Gastrocnemius medialis (tissue), 4 donors: ENCODE results near the gene HFM1. TPM values are rescaled to one million over a fixed set of nuclear protein-coding genes. Genes with fewer than 3 reads are reported as not detected.

Experiments
- ATAC-seq, 2 donors: fragments of 150-250 bp; one replicate each; pipeline ENCODE4 v1.9.1; 2016
- DNase-seq, 2 donors: peaks; one replicate each; pipeline ENCODE4 v3.0.0-alpha.2; 2019
- H3K27ac ChIP-seq, 4 donors: fragments of 200-600 bp; sonication (generic); 1 replicate in 1 of 4; 2 replicates in 3 of 4; pipeline ENCODE4 v1.5.1; 2016 to 2018; ENCODE audit warnings: mild to moderate bottlenecking in 2 of 4, moderate library complexity in 1 of 4
- H3K27me3 ChIP-seq, 3 donors: fragments of 200-600 bp; sonication (generic) in 2 of 3; 1 replicate in 1 of 3; 2 replicates in 2 of 3; pipeline versions ENCODE4 v1.5.1 to v1.6.0; 2016 to 2019; ENCODE audit warnings: mild to moderate bottlenecking in 1 of 3, moderate library complexity in 1 of 3
- H3K36me3 ChIP-seq, 2 donors: fragments of 200-600 bp; sonication (generic) in 1 of 2; one replicate each; pipeline ENCODE4 v1.5.1; 2017 to 2018
- H3K4me1 ChIP-seq, 2 donors: fragments of 200-600 bp; sonication (generic) in 1 of 2; one replicate each; pipeline ENCODE4 v1.5.1; 2016 to 2017; ENCODE audit warnings: mild to moderate bottlenecking in 2 of 2
- H3K4me3 ChIP-seq, 4 donors: fragments of 200-600 bp; sonication (generic) in 3 of 4; 1 replicate in 1 of 4; 2 replicates in 3 of 4; pipeline ENCODE4 v1.5.1; 2016 to 2019; ENCODE audit warnings: mild to moderate bottlenecking in 2 of 4
- H3K9me3 ChIP-seq, 3 donors: fragments of 200-600 bp; sonication (generic) in 2 of 3; 1 replicate in 1 of 3; 2 replicates in 2 of 3; pipeline ENCODE4 v1.5.1; 2016 to 2019
- CTCF ChIP-seq, 5 experiments: fragments of 450-650 bp in 3 of 5; fragments of 200-600 bp in 2 of 5; sonication (generic) in 2 of 5; IDR thresholded peaks in 4 of 5; conservative IDR thresholded peaks in 1 of 5; 1 replicate in 4 of 5; 2 replicates in 1 of 5; pipeline ENCODE4 v1.5.1; 2016 to 2019; ENCODE audit warnings: antibody characterized with exemption in 5 of 5, mild to moderate bottlenecking in 3 of 5, moderate library complexity in 3 of 5
- POLR2A ChIP-seq, 2 donors: fragments of 450-650 bp; IDR thresholded peaks; one replicate each; pipeline ENCODE4 v1.6.1; 2017; ENCODE audit warnings: antibody characterized with exemption in 2 of 2, mild to moderate bottlenecking in 2 of 2, moderate library complexity in 2 of 2
- in situ Hi-C, 4 donors: fragments of 200-750 bp; cut with MboI; loops; one replicate each; pipeline versions ENCODE4 v1.15.0 to v1.8.0; 2017; ENCODE audit warnings: low sequenced_read_pairs in 4 of 4
- intact Hi-C: fragments of 100-400 bp; cut with DNase I; formaldehyde crosslinking; loops from one replicate; pipeline ENCODE4 v1.15.1; 2023; ENCODE audit warnings: low total_unique reads
- total RNA-seq, 4 donors: library from RNA; depleted of rRNA; stranded (reverse); fragments of >200 nt; gene quantifications; one replicate each; pipeline versions ENCODE4 v1.1.0 to v1.2.3, GENCODE V29; 2016

HFM1 gene
- total RNA-seq, 4 donors from 2014 or later = 0.58 to 1.9 (median 1.4) TPM

GRCh38 chr1:91243171-91243570 is 161.5 kb downstream of the HFM1 start:
- Histone ChIP-seq H3K27ac (no peak overlapping the region), H3K27me3 (no peaks in the 10 kb centered on the region), H3K9me3 (no peaks in the 10 kb centered on the region), H3K4me1 (no peaks in the 10 kb centered on the region), H3K4me3 (no peak overlapping the region), H3K36me3 (no peaks in the 10 kb centered on the region)
- in situ Hi-C loops (no loop called here), intact Hi-C loops (no loop called here)
- TF ChIP-seq POLR2A (IDR thresholded peaks at IDR 0.05) (no peak), CTCF (IDR thresholded peaks at IDR 0.05 in 4 of 5, conservative IDR thresholded peaks at IDR 0.05 in 1 of 5) (no peak)
- no peak for DNase-seq
- no peak for ATAC-seq

- Histone ChIP-seq H3K36me3 (no peaks in the 10 kb centered on the region), H3K9me3 (no peaks in the 10 kb centered on the region), H3K27ac (no peak overlapping the region), H3K27me3 (no peaks in the 10 kb centered on the region), H3K4me3 (no peak overlapping the region), H3K4me1 (no peaks in the 10 kb centered on the region)
- DNase-seq (no peak), ATAC-seq (no peak)
- in situ Hi-C loops (no loop called here), intact Hi-C loops (no loop called here)
- no peak for TF ChIP-seq POLR2A (IDR thresholded peaks at IDR 0.05)
- no peak for TF ChIP-seq CTCF (IDR thresholded peaks at IDR 0.05 in 4 of 5, conservative IDR thresholded peaks at IDR 0.05 in 1 of 5)
Observed at GRCh38 chr1:91234181-91234580, 170.5 kb downstream of the HFM1 start.

GRCh38 chr1:91226741-91227140 is 177.9 kb downstream of the HFM1 start:
- no peaks in the 10 kb centered on the region for H3K27me3 ChIP-seq
- H3K4me1 ChIP-seq = no peaks in the 10 kb centered on the region
- no peak overlapping the region for H3K4me3 ChIP-seq
- DNase-seq (no peak), ATAC-seq (no peak)
- H3K36me3 ChIP-seq = no peaks in the 10 kb centered on the region
- TF ChIP-seq POLR2A (IDR thresholded peaks at IDR 0.05) (no peak), CTCF (IDR thresholded peaks at IDR 0.05 in 4 of 5, conservative IDR thresholded peaks at IDR 0.05 in 1 of 5) (no peak)
- intact Hi-C loops (no loop called here), in situ Hi-C loops (no loop called here)
- H3K9me3 ChIP-seq = no peaks in the 10 kb centered on the region
- H3K27ac ChIP-seq = no peak overlapping the region

GRCh38 chr1:91224878-91225277 is 179.8 kb downstream of the HFM1 start:
- TF ChIP-seq CTCF (IDR thresholded peaks at IDR 0.05 in 4 of 5, conservative IDR thresholded peaks at IDR 0.05 in 1 of 5) = no peak
- no peak for TF ChIP-seq POLR2A (IDR thresholded peaks at IDR 0.05)
- no peaks in the 10 kb centered on the region for H3K36me3 ChIP-seq
- H3K27ac ChIP-seq = no peak overlapping the region
- DNase-seq = no peak
- H3K4me3 ChIP-seq = no peak overlapping the region
- no peaks in the 10 kb centered on the region for H3K9me3 ChIP-seq
- no peaks in the 10 kb centered on the region for H3K4me1 ChIP-seq
- ATAC-seq = no peak
- in situ Hi-C loops (no loop called here), intact Hi-C loops (no loop called here)
- H3K27me3 ChIP-seq = no peaks in the 10 kb centered on the region

GRCh38 chr1:91221017-91221416 is 183.6 kb downstream of the HFM1 start:
- DNase-seq (no peak), ATAC-seq (no peak)
- Histone ChIP-seq H3K9me3 (no peaks in the 10 kb centered on the region), H3K27me3 (no peaks in the 10 kb centered on the region), H3K27ac (no peak overlapping the region), H3K4me1 (no peaks in the 10 kb centered on the region), H3K4me3 (no peak overlapping the region), H3K36me3 (no peaks in the 10 kb centered on the region)
- in situ Hi-C loops = no loop called here
- intact Hi-C loops = no loop called here
- TF ChIP-seq POLR2A (IDR thresholded peaks at IDR 0.05) = no peak
- no peak for TF ChIP-seq CTCF (IDR thresholded peaks at IDR 0.05 in 4 of 5, conservative IDR thresholded peaks at IDR 0.05 in 1 of 5)
